ENCODE data around the gene CEP162.

- TF ChIP-seq CTCF (IDR thresholded peaks at IDR 0.05; ENCODE audit: control extremely low read depth in 1 of 3, insufficient read depth in 1 of 3, low read depth in 1 of 3, low read length in 3 of 3) (no peak), EP300 (IDR thresholded peaks at IDR 0.05; ENCODE audit: borderline replicate concordance in 1 of 2, low read depth in 2 of 2, low read length in 2 of 2) (no peak), FOSL1 (IDR thresholded peaks at IDR 0.05; ENCODE audit: insufficient read depth, low read depth, low read length) (no peak), CBX5 (IDR thresholded peaks at IDR 0.05; ENCODE audit: low read depth, low read length) (no peak), HDAC6 (IDR thresholded peaks at IDR 0.05; ENCODE audit: low read depth, low read length) (no peak), PHF8 (conservative IDR thresholded peaks at IDR 0.05; ENCODE audit: low read depth, low read length) (no peak), POLR2A (IDR thresholded peaks at IDR 0.05; ENCODE audit: control extremely low read depth in 1 of 2, low read depth in 2 of 2, low read length in 2 of 2) (no peak), TEAD4 (IDR thresholded peaks at IDR 0.05; ENCODE audit: low read depth, low read length) (no peak), CREB1 (IDR thresholded peaks at IDR 0.05) (no peak)
Measured at GRCh38 chr6:84078335-84078734, 149.1 kb downstream of the CEP162 start.

Data from H1 (cell line).